GM12872 (cell line): ENCODE results near the gene B4GALNT3.

Source experiments
- TF ChIP-seq, protein P1 (sequence below): IDR thresholded peaks from 3 replicates; pipeline ENCODE4 v1.5.1; 2011; ENCODE audit warnings: low read depth, mild to moderate bottlenecking, low read length, moderate library complexity; ENCODE audit not compliant: insufficient read depth

The B4GALNT3 gene

DNA sequence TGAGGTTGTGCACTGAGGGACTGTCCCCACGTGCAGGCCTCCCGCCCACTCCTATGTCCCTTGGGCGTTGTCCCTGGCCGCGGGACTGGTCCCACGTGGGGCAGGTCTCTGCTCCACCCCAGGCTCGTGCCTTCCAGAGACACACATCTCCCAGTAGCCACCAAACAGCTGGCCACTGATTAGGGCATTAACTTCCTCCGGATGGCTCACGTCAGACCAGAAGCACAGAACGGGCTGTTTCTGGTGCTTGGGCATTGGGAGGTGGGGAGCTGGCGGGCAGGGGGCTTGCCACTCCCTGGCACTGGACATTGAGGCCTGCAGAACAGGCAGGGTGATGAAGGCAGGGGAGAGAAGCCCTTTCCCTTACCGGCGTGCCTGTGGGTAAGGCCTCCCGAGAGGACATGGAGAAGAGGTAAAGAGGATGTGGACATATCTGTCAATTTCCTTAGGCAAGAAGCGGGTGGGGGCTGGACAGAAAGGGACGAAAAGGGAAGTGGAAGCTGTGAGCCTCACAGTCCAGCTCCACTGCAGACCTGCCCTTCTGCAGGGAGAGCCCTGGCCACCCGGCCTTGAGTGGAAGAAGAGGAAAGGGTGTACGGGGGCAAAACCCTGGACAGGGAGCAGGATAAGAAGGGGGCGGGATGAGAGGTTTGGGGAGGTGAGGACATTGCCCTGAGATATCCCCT lies 102.3 kb downstream of the B4GALNT3 start:
- TF ChIP-seq, protein P1, sequence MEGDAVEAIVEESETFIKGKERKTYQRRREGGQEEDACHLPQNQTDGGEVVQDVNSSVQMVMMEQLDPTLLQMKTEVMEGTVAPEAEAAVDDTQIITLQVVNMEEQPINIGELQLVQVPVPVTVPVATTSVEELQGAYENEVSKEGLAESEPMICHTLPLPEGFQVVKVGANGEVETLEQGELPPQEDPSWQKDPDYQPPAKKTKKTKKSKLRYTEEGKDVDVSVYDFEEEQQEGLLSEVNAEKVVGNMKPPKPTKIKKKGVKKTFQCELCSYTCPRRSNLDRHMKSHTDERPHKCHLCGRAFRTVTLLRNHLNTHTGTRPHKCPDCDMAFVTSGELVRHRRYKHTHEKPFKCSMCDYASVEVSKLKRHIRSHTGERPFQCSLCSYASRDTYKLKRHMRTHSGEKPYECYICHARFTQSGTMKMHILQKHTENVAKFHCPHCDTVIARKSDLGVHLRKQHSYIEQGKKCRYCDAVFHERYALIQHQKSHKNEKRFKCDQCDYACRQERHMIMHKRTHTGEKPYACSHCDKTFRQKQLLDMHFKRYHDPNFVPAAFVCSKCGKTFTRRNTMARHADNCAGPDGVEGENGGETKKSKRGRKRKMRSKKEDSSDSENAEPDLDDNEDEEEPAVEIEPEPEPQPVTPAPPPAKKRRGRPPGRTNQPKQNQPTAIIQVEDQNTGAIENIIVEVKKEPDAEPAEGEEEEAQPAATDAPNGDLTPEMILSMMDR: no peak

DNA sequence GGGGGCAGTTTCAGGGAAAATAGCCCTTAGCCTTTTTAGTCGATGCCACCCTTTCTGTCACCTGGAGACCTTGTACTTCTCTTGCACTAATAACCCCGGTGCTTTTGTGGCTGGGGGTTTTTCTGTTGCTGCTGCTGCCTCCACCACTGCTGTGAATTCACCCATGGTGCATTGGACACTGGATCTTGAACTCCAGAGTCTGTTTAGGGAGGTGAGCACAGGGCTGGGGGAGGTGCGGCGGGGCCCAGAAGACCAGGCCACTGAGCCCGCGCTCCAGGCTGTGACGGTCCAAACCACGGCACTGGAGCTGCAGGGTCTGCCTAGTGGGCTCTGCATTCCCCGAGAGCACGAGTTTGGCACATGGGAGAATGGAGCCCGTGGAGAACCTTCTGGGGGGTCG lies 102.9 kb downstream of the B4GALNT3 start:
- TF ChIP-seq, protein P1: no peak

DNA sequence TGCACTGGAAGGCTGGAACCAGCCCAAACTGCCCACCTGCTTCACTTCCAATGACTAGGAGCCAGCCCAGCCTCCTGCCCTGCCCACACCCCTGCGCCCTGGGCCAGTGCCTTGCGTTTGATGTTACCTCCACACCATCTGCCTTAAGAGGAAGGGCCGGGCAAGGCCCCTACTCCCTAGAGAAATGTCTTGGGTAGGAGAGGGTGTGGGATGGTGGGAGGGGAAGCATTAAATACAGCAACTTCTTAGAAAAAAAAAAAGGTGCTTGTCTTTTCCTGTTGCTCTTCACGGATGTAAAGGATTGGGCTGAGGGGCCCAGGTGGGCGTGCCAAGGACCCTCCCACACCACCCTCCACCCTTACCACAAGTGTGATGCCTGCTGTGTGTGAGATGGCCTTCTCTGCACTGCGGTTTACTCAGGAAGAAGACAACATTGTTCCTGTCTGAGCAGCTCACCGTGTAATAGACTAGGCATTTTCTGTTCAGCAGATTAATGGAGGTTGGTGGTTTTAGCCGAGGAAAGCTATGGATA lies 103.6 kb downstream of the B4GALNT3 start:
- TF ChIP-seq, protein P1: no peak

DNA sequence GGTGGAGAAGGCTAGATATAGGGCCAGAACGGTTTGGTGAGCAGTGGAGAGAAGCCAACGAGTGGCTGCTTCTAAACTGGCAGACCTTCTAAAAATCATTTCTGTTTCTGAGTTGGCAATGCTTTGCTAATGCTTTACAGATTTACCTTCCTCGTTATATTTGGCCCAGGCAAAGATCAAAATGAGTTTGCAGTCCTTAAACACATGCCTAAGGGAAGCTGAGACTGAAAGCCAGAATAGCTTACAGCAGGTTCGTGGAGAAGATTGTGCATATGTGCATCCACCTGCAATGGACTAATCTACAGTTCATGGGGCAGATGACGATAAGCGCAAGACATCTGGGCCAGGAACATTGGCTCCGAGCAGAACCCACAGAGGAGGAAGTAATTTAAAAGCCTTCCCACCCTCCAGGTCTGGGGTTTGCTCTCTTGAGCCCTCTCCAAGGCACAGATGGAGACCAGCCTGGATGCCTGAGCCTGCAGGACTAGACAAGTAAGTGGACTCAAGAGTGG lies 104.1 kb downstream of the B4GALNT3 start:
- TF ChIP-seq, protein P1: no peak

DNA sequence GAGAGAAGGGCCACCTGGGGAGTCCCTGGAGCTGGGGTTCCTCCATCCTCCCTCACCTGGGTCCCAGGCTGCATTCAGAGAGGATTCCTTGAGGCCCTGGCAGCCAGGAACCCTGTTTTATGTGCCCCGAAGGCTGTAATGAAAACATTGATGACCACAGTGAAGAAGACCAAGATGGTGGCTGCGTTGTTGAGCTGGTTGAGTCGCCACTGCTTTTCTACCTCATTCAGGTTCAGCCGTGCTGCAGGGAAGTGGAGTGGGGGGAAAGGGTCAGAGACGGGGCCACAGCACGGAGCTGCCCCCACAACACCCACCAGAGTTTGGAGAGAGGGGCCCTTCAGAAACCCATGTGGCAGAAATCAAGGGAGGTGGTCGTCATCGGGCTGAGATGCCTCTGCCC lies 105.4 kb downstream of the B4GALNT3 start:
- TF ChIP-seq, protein P1: no peak

DNA sequence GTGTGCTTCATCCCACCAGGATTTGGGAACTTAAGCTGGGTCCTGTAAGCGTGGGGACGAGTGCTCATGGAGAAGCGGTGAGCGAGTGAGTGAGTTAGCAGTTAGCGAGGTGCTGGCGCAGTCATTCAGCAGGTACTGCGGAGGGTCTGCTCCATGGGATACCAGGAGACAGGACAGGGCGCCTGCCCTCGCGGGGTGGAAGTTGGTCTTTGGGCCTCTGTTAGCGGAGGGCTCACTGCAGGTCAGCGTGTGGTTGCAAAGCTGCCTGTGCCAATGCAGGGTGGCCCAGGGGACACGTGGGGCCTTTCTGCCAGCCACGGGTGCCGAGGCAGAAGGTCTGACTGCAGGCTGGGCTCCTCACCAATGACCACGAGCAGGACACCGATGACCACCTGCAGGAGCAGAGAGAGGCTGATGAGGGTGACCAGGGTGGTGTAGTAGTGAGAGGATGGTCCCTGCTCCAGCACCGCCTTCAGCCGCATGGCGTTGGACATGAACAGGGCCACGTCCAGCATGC lies 105.9 kb downstream of the B4GALNT3 start:
- TF ChIP-seq, protein P1: no peak

DNA sequence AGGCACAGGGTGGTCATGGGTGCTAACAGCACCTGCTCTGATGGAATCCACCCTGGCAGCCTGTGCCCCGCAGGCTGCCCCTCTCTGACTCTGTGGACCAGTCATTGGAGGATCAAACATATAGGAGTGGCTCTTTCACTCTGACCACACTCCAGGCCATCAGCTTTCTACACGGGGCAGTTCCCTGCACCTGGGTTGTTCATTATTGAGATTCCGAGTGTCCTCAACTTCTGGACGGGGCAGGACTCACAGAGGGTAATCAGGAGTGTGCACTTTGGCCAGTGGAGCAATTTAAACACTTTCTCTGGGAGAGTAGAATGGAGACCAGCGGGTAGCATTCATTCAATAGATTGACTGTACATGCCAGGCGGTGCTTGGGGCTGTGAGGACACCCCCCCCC lies 108.7 kb downstream of the B4GALNT3 start:
- TF ChIP-seq, protein P1: no peak
